A549 (cell line): ENCODE results near the gene TRIO. TPM values are rescaled to one million over a fixed set of nuclear protein-coding genes. Genes with fewer than 3 reads are reported as not detected.

ENCODE experiments used
- ATAC-seq, 2 experiments: fragments of 200-7000 bp in 1 of 2; fragments of >200 bp in 1 of 2; cut with Nextera tagmentation in 1 of 2; cut with Tn5 transposase in 1 of 2; 3 replicates each; pipeline versions ENCODE4 v1.8.0 to v1.9.1; 2018 to 2020; ENCODE audit warnings: mild to moderate bottlenecking in 1 of 2, moderate library complexity in 1 of 2
- CTCF ChIA-PET: fragments of 300-600 bp; sonication (Branson Sonifier 250); formaldehyde crosslinking; extraction: SDS; loops from one replicate; lab custom pipeline; 2021; ENCODE audit warnings: antibody characterized with exemption, inconsistent platforms; lab: Yijun Ruan, JAX
- POLR2A ChIA-PET: fragments of 350-600 bp; formaldehyde crosslinking; extraction: SDS; loops from one replicate; lab custom pipeline; 2021; ENCODE audit warnings: antibody characterized with exemption, inconsistent platforms; lab: Yijun Ruan, JAX
- DNase-seq, 2 experiments: peaks; one replicate each; pipeline versions ENCODE4 v3.0.0 to v3.0.0-alpha.2; 2011 to 2016; ENCODE audit warnings: low read depth in 1 of 2, low spot score in 1 of 2
- FAIRE-seq: peaks from 2 replicates; lab custom pipeline; 2011; peaks lifted over from hg19 to GRCh38; lab: Jason Lieb, UNC
- H3K27ac ChIP-seq, 2 experiments: fragments of >200 bp; sonication (Bioruptor Twin); formaldehyde crosslinking; 3 replicates each; pipeline ENCODE4 v1.5.1; 2016 to 2017
- H3K4me1 ChIP-seq: fragments of >200 bp; sonication (Bioruptor Twin); formaldehyde crosslinking; 3 replicates; pipeline ENCODE4 v1.6.1; 2016
- H3K4me2 ChIP-seq: fragments of >200 bp; sonication (Bioruptor Twin); formaldehyde crosslinking; 3 replicates; pipeline ENCODE4 v1.6.1; 2016
- H3K4me3 ChIP-seq: fragments of >200 bp; sonication (Bioruptor Twin); formaldehyde crosslinking; 3 replicates; pipeline ENCODE4 v1.5.1; 2016
- H3K9me3 ChIP-seq: fragments of >200 bp; sonication (Bioruptor Twin); formaldehyde crosslinking; 3 replicates; pipeline ENCODE4 v1.6.1; 2016
- ATOH8 ChIP-seq: fragments of 250-450 bp; sonication (Bioruptor Pico); IDR thresholded peaks from 2 replicates; pipeline ENCODE4 v1.5.0; 2020; ENCODE audit warnings: low read depth, mild to moderate bottlenecking, moderate library complexity
- BHLHE40 ChIP-seq: IDR thresholded peaks from 2 replicates; pipeline ENCODE4 v1.6.1; 2012; ENCODE audit warnings: low read depth, low read length, inconsistent platforms
- CHD2 ChIP-seq: fragments of 150-350 bp; IDR thresholded peaks from 2 replicates; pipeline ENCODE4 v1.6.1; 2014; ENCODE audit warnings: low read length; ENCODE audit not compliant: partially characterized antibody
- EHF ChIP-seq: fragments of 250-450 bp; sonication (Bioruptor Pico); IDR thresholded peaks from 2 replicates; pipeline ENCODE4 v1.5.0; 2020; ENCODE audit warnings: mild to moderate bottlenecking
- FOSB ChIP-seq: fragments of 250-450 bp; sonication (Bioruptor Pico); IDR thresholded peaks from 2 replicates; pipeline ENCODE4 v1.5.0; 2020; ENCODE audit warnings: mild to moderate bottlenecking, moderate library complexity
- FOSL2 ChIP-seq, 2 experiments: fragments of 450-650 bp in 1 of 2; fragments of >200 bp in 1 of 2; sonication (Bioruptor Twin) in 1 of 2; formaldehyde crosslinking; IDR thresholded peaks; 2 replicates each; pipeline versions ENCODE4 v1.5.0 to v1.6.1; 2016 to 2020; ENCODE audit warnings: mild to moderate bottlenecking in 1 of 2, moderate library complexity in 1 of 2
- HOXB5 ChIP-seq: fragments of 250-450 bp; sonication (Bioruptor Pico); IDR thresholded peaks from 2 replicates; pipeline ENCODE4 v1.5.0; 2020; ENCODE audit warnings: mild to moderate bottlenecking, moderate library complexity
- JUNB ChIP-seq: fragments of >200 bp; sonication (Bioruptor Twin); formaldehyde crosslinking; IDR thresholded peaks from 2 replicates; pipeline ENCODE4 v1.6.1; 2016
- KDM1A ChIP-seq: fragments of 200-600 bp; sonication (generic); IDR thresholded peaks from 2 replicates; pipeline ENCODE4 v1.6.1; 2016; ENCODE audit warnings: low read depth, mild to moderate bottlenecking
- MAX ChIP-seq: IDR thresholded peaks from 2 replicates; pipeline ENCODE4 v1.6.1; 2012
- NPAS2 ChIP-seq: fragments of 250-450 bp; sonication (Bioruptor Pico); IDR thresholded peaks from 2 replicates; pipeline ENCODE4 v1.8.0; 2022; ENCODE audit warnings: mild to moderate bottlenecking, moderate library complexity, borderline replicate concordance
- PBX3 ChIP-seq: IDR thresholded peaks from 2 replicates; pipeline ENCODE4 v1.6.1; 2012
- POLR2AphosphoS2 ChIP-seq: conservative IDR thresholded peaks from 2 replicates; pipeline ENCODE4 v1.6.1; 2012; ENCODE audit warnings: low read length, improper control_type of control experiment, inconsistent platforms
- RCOR1 ChIP-seq: fragments of 150-350 bp; IDR thresholded peaks from 2 replicates; pipeline ENCODE4 v1.6.1; 2014; ENCODE audit warnings: antibody characterized with exemption, low read length, low read depth
- REST ChIP-seq: fragments of 200-600 bp; sonication (generic); IDR thresholded peaks from 2 replicates; pipeline ENCODE4 v1.6.1; 2016; ENCODE audit warnings: antibody characterized with exemption, mild to moderate bottlenecking, moderate library complexity
- RNF2 ChIP-seq: fragments of 200-600 bp; sonication (generic); IDR thresholded peaks from 2 replicates; pipeline ENCODE4 v1.6.1; 2016; ENCODE audit warnings: low read depth, mild to moderate bottlenecking, antibody characterized with exemption, moderate library complexity, borderline replicate concordance
- SMC3 ChIP-seq: fragments of >200 bp; sonication (Bioruptor Twin); formaldehyde crosslinking; IDR thresholded peaks from 3 replicates; pipeline ENCODE4 v1.6.1; 2018; ENCODE audit warnings: inconsistent platforms
- TFCP2L1 ChIP-seq: fragments of 250-450 bp; sonication (Bioruptor Pico); IDR thresholded peaks from 2 replicates; pipeline ENCODE4 v1.5.0; 2021; ENCODE audit warnings: mild to moderate bottlenecking
- ZNF302 ChIP-seq: fragments of 250-450 bp; sonication (Bioruptor Pico); IDR thresholded peaks from 2 replicates; pipeline ENCODE4 v1.9.0; 2021; ENCODE audit warnings: inconsistent platforms, mild to moderate bottlenecking, moderate library complexity
- WGBS: methylation state at CpG from one replicate; pipeline ENCODE4 v1.1.6; 2017; ENCODE audit errors: missing lambda C conversion rate; 5-methylcytosine and 5-hydroxymethylcytosine counted together
- polyA plus RNA-seq, 4 experiments: library from polyadenylated mRNA; depleted of rRNA in 3 of 4; stranded (reverse); fragments of >200 nt; fragmentation: RNase III in 1 of 4; extraction: RNeasy Plus Mini Kit Qiagen cat#74134 plus additional on column Dnase treatment in 1 of 4; gene quantifications; 2 replicates in 3 of 4; 3 replicates in 1 of 4; pipeline ENCODE4 v1.2.3, GENCODE V29; 2011 to 2017

Gene TRIO
- polyA plus RNA-seq, 2 of the 4 experiments (the other 2 are of a cell fraction) = 47.5 to 79.0 TPM

GRCh38 chr5:14380712-14381111, 237.6 kb downstream of the TRIO start:
- FAIRE-seq = no peak
- 79% methylated on average over 4 of the region's 4 CpGs for WGBS
- POLR2A ChIA-PET = no interaction called here

GRCh38 chr5:14382640-14383039, 239.5 kb downstream of the TRIO start:
- Histone ChIP-seq H3K4me2 (no peak overlapping the region), H3K9me3 (no peaks in the 10 kb centered on the region), H3K4me1 (no peaks in the 10 kb centered on the region), H3K4me3 (no peak overlapping the region), H3K27ac (no peak overlapping the region)
- FAIRE-seq (no peak), DNase-seq (no peak), ATAC-seq (no peak)
- CTCF ChIA-PET = interaction anchor here (0.8 to 2.6 kb wide), 4 partner anchors 18 to 303 kb away, joined by 3 to 11 read pairs (median 5); no protein-coding TSS in a partner anchor
- TF ChIP-seq PBX3 (no peak), MAX (no peak), RCOR1 (no peak)
- 92% methylated on average over 4 of the region's 4 CpGs for WGBS
- POLR2A ChIA-PET = no interaction called here

More at GRCh38 chr5:14380712-14381111, 237.6 kb downstream of the TRIO start:
- Histone ChIP-seq H3K4me3 (no peak overlapping the region), H3K9me3 (no peaks in the 10 kb centered on the region), H3K4me2 (no peak overlapping the region), H3K27ac (no peak overlapping the region), H3K4me1 (no peaks in the 10 kb centered on the region)
- CTCF ChIA-PET = no interaction called here
- DNase-seq (no peak), ATAC-seq (no peak)
- no peak for TF ChIP-seq FOSB (CRISPR knock-in tag)
- TF ChIP-seq EHF (CRISPR knock-in tag) = no peak
- no peak for TF ChIP-seq KDM1A
- no peak for TF ChIP-seq MAX
- no peak for TF ChIP-seq CHD2
- TF ChIP-seq NPAS2 (CRISPR knock-in tag) = no peak
- no peak for TF ChIP-seq RNF2
- TF ChIP-seq TFCP2L1 = no peak
- no peak for TF ChIP-seq REST
- no peak for TF ChIP-seq SMC3
- no peak for TF ChIP-seq HOXB5 (CRISPR knock-in tag)
- no peak for TF ChIP-seq FOSL2 (IDR thresholded peaks at IDR 0.05)
- TF ChIP-seq FOSL2 (CRISPR knock-in tag; IDR thresholded peaks at IDR 0.05) = no peak
- TF ChIP-seq ZNF302 (CRISPR knock-in tag) = no peak
- TF ChIP-seq JUNB = no peak
- TF ChIP-seq, all 56 proteins: peak for 0

- TF ChIP-seq HOXB5 (CRISPR knock-in tag) = no peak
- TF ChIP-seq POLR2AphosphoS2 = no peak
- TF ChIP-seq RNF2 = no peak
- TF ChIP-seq ATOH8 (CRISPR knock-in tag) = no peak
- TF ChIP-seq BHLHE40 = no peak
- ATAC-seq = no peak
- CTCF ChIA-PET = interaction anchor here (1.4 to 2.6 kb wide), 3 partner anchors 20 to 265 kb away, joined by 4 to 12 read pairs (median 11); no protein-coding TSS in a partner anchor
- Histone ChIP-seq H3K9me3 (no peaks in the 10 kb centered on the region), H3K4me3 (no peak overlapping the region), H3K27ac (no peak overlapping the region), H3K4me2 (no peak overlapping the region), H3K4me1 (no peaks in the 10 kb centered on the region)
- POLR2A ChIA-PET = no interaction called here
- no peak for DNase-seq
- WGBS = 95% methylated on average over 11 of the region's 11 CpGs
- FAIRE-seq = no peak
Observed at GRCh38 chr5:14383923-14384322, 240.8 kb downstream of the TRIO start.
